Hematopoietic multipotent progenitor cell (in vitro differentiated cells): ENCODE data around the gene KLK3. TPM values are rescaled to one million over a fixed set of nuclear protein-coding genes. Genes with fewer than 3 reads are reported as not detected.
A peak's percentile ranks its signal among the peaks of the same experiment; 100 is the strongest.

ENCODE experiments used
- DNase-seq, 3 donors: peaks; one replicate each; pipeline ENCODE4 v3.0.0-alpha.2; 2011 to 2015; ENCODE audit warnings: low read depth in 2 of 3, low spot score in 2 of 3
- total RNA-seq: library from RNA; depleted of rRNA; stranded (reverse); fragments of >200 nt; gene quantifications from one replicate; pipeline ENCODE4 v1.2.3, GENCODE V29; 2012

KLK3 gene
- total RNA-seq, 1 donor: under 0.01 TPM

GRCh38 chr19:50830266-50831025 lies 24.3 kb upstream of the KLK3 start:
- DNase-seq: no peak

DNA sequence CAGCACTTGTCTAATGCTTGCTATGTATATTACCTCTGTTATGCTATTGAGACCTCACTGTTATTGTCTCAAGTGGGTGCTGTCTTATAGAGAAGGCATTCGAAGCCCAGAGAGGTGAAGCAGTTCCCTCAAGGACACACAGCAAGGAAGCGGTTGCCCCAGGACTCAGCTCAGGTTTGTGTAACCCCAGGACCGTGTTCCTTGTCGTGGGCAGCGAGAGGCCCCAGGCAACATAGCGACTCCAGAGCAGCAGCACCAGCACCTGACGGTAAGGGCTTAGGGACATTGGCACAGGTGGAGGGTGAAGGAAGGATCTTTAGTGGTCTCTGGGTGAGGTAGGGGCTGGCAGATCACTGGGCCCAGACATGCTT lies 23.7 kb upstream of the KLK3 start:
- no peak for DNase-seq

GRCh38 chr19:50832666-50833065 lies 22.0 kb upstream of the KLK3 start:
- DNase-seq: no peak

GRCh38 chr19:50833117-50833801 lies 21.5 kb upstream of the KLK3 start, which contains the start of gene KLK15:
Gene KLK15, minus strand, starts transcription at chr19:50833574. Its CDS starts 2,082 bp downstream, at chr19:50831492.
- DNase-seq: no peak

DNA sequence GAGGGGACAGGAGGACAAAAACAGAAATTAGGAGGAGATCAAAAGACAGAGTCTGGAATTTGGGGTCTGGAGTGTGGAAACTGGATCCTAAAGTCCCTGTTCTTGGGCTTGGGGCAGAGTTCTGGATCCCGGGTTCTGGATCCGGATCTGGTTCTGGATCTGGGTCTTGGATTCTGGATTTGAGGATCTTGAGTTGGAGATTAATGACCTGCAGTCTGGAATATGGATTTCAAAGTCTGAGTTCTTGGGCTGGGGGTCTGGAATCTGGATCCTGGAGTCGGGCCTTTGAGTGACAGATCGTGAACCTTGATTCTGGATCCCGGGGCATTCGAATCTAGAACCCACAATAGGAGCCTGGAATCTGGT lies 20.9 kb upstream of the KLK3 start:
- no peak for DNase-seq

DNA sequence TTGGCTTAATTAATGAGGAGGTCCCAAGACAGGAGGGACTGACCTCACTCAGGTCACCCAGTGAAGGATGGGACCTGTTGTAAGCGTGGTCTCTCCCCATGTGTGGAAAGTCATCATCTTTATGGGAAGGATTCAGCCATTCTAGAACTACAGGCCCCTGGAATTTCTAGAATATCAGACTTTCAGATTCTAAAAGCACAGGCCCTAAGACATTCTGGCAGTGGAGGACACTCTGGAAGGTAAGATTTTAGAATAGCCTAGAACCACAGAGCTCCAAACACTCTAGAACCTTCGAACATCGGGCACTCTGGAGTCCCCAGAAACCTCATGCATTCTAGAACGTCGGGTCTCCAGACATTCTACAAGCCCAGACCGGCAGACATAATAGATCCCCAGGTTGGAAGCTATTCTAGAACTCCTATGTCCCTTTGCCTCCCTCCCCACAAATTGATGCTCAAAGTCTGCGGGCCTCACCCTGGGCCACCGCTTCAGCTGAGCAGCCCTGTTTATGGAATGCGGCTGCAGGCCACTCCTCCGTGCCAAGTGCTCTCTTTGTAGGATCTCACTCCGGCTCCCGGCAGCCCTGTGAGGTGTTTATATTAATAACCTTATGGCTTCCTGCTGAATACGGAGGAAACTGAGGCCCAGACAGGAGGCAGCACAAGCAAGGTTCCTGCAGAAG lies 19.5 kb upstream of the KLK3 start:
- no peak for DNase-seq

DNA sequence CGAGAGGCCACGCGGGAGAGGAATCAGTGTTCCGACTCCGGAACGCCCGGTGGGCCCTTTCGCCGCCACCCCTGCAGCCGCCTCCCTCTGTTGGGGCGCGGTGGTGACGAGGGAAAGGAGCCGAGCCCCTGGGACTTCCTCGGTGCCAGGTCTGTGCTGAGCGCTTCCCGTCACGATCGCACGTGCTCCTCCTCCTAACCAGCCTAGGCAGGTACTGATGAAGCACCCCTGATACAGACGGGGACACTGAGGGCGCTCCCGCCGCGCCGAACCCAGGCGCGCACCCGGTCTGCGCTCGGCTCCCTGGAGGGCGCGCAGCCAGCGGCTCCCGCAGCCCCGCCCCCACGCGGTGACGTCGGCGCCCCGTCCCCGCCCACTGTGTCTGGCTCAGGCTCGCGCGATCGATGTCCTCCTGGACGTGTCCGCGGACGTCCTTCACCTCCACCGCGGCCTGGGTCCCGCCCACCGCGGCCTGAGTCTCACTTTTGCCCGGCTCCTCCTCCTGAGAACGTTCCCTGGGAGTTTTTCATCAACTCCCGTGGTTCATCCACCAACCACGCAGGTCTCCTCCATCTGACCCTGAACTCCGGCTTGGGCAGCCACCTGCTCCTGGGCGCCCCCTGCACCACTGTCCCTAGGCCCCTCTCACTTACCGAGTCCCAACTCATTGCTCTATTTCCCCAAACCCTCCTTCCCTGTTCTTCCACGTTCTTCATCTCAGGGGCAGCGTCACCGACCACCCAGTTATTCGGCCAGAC lies 18.8 kb upstream of the KLK3 start:
- DNase-seq: peak; percentile 24 to 46 (median 40)

DNA sequence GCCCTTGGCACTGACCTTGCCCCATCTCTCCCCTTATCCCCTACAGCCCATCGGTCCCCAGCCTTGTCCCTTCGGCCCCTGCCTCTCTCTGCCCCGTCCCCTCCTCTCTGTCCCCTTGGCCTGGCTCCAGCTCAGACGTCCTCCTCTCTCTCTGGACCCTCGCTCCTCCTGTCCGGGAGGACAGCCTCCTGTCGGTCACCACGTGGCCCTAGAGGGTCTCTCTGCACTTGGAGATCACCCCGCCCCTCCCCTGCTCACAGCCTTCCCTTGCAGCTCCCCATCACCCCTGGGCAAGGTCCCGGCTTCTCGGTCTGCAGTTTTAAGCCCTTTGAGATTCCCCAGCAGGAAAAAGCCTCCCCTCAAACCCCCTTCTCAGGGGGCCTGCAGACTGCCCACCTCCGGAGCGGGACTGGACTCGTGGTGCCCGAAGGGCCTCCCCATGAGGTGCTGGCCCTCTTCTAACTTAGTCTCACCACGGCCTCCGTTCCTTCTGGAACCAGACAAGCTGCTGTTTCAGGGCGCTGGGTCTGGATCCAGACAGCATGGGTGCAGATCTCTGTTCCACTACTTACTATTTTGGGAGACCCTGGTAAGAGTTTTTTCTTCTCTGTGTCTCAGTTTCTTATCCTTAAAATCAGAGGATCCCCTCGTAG lies 18.0 kb upstream of the KLK3 start:
- no peak for DNase-seq

GRCh38 chr19:50837300-50837699 lies 17.4 kb upstream of the KLK3 start:
- DNase-seq: no peak

DNA sequence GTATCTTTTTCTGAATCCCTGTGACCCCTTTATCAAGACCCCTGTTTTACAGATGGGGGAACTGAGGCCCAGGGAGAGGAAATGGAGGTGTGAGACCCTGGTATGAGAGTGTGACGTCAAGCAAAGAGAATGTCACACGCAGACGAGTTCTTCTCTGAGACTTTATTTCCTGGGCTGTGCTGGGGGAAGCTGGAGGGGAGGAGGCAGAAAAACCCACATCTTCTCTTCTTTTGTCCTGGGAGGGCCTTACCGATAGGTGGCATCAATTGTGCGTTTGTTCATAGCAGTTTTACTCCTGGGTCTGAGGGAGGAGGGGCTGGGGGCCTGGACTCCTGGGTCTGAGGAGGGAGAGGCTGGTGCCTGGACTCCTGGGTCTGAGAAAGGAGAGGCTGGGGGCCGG lies 16.5 kb upstream of the KLK3 start:
- peak in 2 of 3 donors; percentile 14 to 28 for DNase-seq

- no peak for DNase-seq
Measured at GRCh38 chr19:50839712-50840655, 14.7 kb upstream of the KLK3 start.

DNA sequence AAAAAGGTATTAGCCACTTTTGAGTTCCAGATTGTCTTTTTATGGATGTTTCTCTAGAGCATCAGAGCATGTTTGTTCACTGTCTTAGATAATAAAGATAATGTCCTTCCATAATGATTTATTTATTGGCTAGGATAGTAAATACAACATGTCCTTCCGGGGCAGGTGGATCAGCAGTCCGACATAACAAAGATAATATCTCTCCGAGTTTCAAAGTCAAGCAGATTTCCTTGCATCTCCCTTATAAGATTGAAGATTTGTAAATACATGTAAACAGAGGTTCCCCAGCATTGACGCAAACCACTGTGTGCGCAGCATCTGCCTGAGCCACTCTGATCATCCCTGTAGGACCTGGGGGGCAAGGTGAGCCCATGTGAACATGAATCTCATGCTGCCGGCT lies 12.6 kb upstream of the KLK3 start:
- DNase-seq: no peak

- DNase-seq: no peak
Measured at GRCh38 chr19:50843205-50843604, 11.5 kb upstream of the KLK3 start.

DNA sequence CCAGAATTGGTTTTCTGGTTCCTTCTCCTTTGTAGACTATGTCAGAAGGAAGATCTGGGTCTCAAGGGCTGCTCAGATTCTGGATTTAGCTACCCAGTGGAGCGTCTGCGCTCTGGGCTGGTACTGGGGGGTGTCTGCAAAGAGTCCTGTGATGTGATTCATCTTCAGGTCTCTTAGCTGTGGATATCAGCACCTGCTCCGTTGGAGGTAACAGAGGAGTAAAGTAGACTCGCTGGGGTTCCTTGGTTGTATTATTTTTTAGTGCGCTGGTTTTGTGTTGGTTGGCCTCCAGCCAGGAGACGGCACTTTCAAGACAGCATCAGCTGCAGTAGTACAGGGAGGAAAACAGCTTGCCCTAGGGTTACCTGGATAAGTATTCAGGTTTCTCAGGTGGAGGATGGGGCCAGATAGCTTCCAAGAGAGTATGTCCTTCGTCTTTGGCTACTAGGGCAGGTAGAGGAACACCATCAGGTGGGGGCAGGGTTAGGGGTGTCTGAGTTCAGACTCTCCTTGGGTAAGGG lies 11.0 kb upstream of the KLK3 start:
- no peak for DNase-seq

DNA sequence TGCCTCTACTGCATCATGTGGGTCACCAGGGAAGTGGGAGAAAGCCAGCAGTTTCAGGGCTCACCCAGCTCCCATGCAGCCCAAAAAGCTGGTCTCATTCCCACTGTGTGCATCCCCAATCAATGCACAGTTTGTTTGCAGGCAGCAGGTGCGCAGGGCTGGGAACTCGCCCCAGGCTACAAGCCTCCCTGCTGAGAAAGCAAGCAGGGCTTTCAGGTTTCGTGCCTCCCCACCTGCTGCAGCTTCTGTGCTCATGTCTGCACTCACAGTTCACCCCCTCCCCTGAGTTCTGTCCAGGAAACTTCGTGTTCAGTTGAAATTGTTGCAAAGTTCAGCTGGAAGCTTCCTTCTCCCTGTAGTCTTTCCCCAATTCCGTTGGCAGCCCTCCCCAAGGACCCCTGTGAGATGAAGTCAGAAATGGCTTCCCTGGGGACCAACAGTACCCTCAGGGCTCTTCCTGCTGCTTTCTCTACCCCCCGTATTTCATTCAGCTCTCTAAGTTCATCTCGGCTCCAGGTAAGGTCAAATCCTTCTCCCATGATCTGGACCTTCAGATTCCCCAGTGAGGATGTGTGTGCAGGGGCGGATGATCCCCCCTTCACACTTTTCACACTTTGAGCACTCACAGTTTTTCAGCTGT lies 10.3 kb upstream of the KLK3 start:
- DNase-seq: no peak

GRCh38 chr19:50850738-50851137 lies 4.0 kb upstream of the KLK3 start:
- no peak for DNase-seq

- DNase-seq: no peak
Measured at GRCh38 chr19:50851620-50852019, 3.1 kb upstream of the KLK3 start.

DNA sequence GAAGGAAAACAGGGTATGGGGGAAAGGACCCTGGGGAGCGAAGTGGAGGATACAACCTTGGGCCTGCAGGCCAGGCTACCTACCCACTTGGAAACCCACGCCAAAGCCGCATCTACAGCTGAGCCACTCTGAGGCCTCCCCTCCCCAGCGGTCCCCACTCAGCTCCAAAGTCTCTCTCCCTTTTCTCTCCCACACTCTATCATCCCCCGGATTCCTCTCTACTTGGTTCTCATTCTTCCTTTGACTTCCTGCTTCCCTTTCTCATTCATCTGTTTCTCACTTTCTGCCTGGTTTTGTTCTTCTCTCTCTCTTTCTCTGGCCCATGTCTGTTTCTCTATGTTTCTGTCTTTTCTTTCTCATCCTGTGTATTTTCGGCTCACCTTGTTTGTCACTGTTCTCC lies 2.7 kb downstream of the KLK3 start:
- no peak for DNase-seq

DNA sequence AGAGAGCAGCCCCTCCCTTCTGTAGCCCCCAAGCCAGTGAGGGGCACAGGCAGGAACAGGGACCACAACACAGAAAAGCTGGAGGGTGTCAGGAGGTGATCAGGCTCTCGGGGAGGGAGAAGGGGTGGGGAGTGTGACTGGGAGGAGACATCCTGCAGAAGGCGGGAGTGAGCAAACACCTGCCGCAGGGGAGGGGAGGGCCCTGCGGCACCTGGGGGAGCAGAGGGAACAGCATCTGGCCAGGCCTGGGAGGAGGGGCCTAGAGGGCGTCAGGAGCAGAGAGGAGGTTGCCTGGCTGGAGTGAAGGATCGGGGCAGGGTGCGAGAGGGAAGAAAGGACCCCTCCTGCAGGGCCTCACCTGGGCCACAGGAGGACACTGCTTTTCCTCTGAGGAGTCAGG lies 4.2 kb downstream of the KLK3 start:
- no peak for DNase-seq
